ENCODE data around the gene DIDO1. TPM values are rescaled to one million over a fixed set of nuclear protein-coding genes. Genes with fewer than 3 reads are reported as not detected.

Gene DIDO1
- total RNA-seq, 1 experiment from 2014 or later, result 33.2 TPM

DNA sequence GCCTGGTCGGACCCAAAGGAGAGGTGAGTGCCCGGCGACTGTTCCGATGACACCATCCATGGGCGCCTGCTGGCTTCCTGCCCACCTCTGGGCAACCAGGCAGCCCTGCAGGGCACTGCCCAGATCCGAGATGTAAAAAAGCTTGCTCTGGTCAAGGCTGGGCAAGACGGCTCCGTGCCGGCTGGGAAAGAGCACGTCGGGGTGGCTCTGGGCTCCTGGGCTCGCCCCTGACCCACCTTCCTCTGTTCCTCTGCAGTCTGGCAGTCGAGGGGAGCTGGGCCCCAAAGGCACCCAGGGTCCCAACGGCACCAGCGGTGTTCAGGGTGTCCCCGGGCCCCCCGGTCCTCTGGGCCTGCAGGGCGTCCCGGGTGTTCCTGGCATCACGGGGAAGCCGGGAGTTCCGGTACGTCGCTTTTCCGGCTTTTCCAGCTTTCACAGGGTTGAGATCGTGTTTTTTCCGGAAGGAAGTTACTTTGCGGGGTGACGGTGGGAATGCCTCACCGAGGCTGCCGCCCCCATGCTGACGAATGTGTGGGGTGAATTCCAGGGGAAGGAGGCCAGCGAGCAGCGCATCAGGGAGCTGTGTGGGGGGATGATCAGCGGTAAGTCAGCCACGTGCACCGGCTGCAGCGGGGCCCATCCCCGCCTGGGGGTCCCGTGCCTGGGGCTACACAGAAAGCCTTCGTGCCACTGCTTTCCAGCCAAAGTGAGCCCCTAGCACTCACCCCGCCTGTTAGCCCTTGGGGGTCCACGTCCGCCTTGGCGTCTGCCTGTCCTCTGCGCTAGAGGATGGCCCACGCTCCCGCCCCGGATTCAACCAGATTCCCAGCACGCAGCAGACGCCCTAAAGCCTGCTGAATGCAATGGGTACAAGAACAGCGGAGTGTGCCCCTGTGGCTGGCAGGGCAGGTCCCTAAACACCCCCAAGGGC is 90.1 kb downstream of the DIDO1 start:
- H3K27me3 ChIP-seq (ENCODE audit: low read length), result no peaks in the 10 kb centered on the region
- POLR2A ChIA-PET (ENCODE audit: unreplicated experiment), result no interaction called here
- no peaks in the 10 kb centered on the region for H3K79me2 ChIP-seq (ENCODE audit: low read length)
- BruUV-seq (replicated peaks), result no TSS peak
- H3K9me3 ChIP-seq (ENCODE audit: low read length), result no peaks in the 10 kb centered on the region
- H3K4me2 ChIP-seq (ENCODE audit: low read length), result peak overlapping the region; percentile 76
- H3K9me2 ChIP-seq (replicated peaks; ENCODE audit: low read length), result no peaks in the 10 kb centered on the region
- peaks cover 38% of the 10 kb centered on the region for H3K4me1 ChIP-seq (ENCODE audit: insufficient read depth, low read length)
- CTCF ChIA-PET, result interaction anchor here (0.5 kb wide), 1 partner anchor 12 kb away, joined by 3 read pairs; no protein-coding TSS in a partner anchor
- peak overlapping the region; percentile 58 for H3K4me3 ChIP-seq (ENCODE audit: low read length)
- DNase-seq, result peak; percentile 53
- no peaks in the 10 kb centered on the region for H3F3A ChIP-seq (ENCODE audit: low read length, unreplicated experiment)
- H4K20me1 ChIP-seq (ENCODE audit: low read length), result no peaks in the 10 kb centered on the region
- intact Hi-C loops (cut with micrococcal nuclease), result no loop called here
- no peak for TF ChIP-seq EZH2phosphoT487 (IDR thresholded peaks at IDR 0.05; ENCODE audit: borderline replicate concordance, low read length)
- TF ChIP-seq, protein P1, sequence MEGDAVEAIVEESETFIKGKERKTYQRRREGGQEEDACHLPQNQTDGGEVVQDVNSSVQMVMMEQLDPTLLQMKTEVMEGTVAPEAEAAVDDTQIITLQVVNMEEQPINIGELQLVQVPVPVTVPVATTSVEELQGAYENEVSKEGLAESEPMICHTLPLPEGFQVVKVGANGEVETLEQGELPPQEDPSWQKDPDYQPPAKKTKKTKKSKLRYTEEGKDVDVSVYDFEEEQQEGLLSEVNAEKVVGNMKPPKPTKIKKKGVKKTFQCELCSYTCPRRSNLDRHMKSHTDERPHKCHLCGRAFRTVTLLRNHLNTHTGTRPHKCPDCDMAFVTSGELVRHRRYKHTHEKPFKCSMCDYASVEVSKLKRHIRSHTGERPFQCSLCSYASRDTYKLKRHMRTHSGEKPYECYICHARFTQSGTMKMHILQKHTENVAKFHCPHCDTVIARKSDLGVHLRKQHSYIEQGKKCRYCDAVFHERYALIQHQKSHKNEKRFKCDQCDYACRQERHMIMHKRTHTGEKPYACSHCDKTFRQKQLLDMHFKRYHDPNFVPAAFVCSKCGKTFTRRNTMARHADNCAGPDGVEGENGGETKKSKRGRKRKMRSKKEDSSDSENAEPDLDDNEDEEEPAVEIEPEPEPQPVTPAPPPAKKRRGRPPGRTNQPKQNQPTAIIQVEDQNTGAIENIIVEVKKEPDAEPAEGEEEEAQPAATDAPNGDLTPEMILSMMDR (conservative IDR thresholded peaks at IDR 0.05; ENCODE audit: low read depth, low read length), result no peak
- no peak for TF ChIP-seq EZH2 (IDR thresholded peaks at IDR 0.05; ENCODE audit: low read length, unreplicated experiment)
- H3K27ac ChIP-seq (ENCODE audit: low read length), result peak overlapping the region; percentile 15; the same call in 1 of the 2 replicates
- no peaks in the 10 kb centered on the region for H3K36me3 ChIP-seq (ENCODE audit: low read depth, low read length)
- H3K9ac ChIP-seq (ENCODE audit: low read length), result peak overlapping the region; percentile 39; the same call in 1 of the 2 replicates
- ATAC-seq, result no peak
- H2AFZ ChIP-seq (ENCODE audit: low read length), result peak overlapping the region; percentile 60

DNA sequence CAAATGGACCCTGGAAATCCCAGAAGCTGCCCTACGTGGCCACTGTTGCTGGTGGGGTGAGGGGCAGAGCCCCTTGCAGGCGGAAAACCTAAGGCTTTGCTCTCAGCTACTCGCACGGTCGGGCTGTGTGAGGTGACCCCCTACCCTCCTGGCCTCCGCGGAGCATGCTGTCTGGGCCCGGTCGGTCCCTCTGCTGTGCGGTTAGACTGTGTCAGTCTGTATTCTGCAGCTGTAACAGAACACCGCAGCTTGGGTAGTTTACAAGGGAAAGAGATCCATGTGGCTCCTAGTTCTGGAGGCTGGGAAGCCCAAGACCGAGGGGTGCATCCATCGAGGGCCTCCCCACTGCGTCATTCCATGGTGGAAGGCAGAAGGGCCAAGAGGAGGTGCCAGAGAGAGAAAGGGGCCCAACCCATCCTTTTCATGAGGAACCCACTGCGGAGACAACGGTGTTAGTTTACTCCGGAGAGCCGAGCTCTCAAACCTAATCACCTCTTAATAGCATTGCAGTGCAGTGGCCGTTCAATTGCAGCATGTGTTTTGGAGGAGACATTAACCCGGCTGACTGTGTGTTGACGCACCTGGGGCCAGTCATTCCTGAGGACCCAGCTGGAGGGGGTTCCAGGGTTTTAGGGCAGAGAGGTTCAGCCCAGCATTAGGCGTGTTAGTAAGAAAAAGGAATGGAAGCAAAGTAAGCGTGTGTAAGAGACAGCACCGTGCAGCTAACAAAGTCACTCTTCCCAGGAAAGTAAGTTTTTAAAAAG is 91.2 kb downstream of the DIDO1 start:
- peaks cover 28% of the 10 kb centered on the region for H3K4me1 ChIP-seq (ENCODE audit: insufficient read depth, low read length)
- no peak overlapping the region for H2AFZ ChIP-seq (ENCODE audit: low read length)
- no peaks in the 10 kb centered on the region for H3K9me3 ChIP-seq (ENCODE audit: low read length)
- no peaks in the 10 kb centered on the region for H3K36me3 ChIP-seq (ENCODE audit: low read depth, low read length)
- ATAC-seq, result no peak
- no peak overlapping the region for H3K9ac ChIP-seq (ENCODE audit: low read length)
- no peaks in the 10 kb centered on the region for H3F3A ChIP-seq (ENCODE audit: low read length, unreplicated experiment)
- H3K4me2 ChIP-seq (ENCODE audit: low read length), result peak overlapping the region; percentile 76; the same call in 1 of the 2 replicates
- ChIA-PET POLR2A (ENCODE audit: unreplicated experiment) (no interaction called here), CTCF (interaction anchor here (0.5 to 0.6 kb wide), 2 partner anchors 10 to 12 kb away, joined by 3 to 11 read pairs; no protein-coding TSS in a partner anchor)
- TF ChIP-seq, protein P1 (conservative IDR thresholded peaks at IDR 0.05; ENCODE audit: low read depth, low read length), result no peak
- no peak for TF ChIP-seq EZH2 (IDR thresholded peaks at IDR 0.05; ENCODE audit: low read length, unreplicated experiment)
- TF ChIP-seq EZH2phosphoT487 (IDR thresholded peaks at IDR 0.05; ENCODE audit: borderline replicate concordance, low read length), result no peak
- no TSS peak for BruUV-seq (replicated peaks)
- H4K20me1 ChIP-seq (ENCODE audit: low read length), result no peaks in the 10 kb centered on the region
- no peak overlapping the region for H3K4me3 ChIP-seq (ENCODE audit: low read length)
- no peaks in the 10 kb centered on the region for H3K9me2 ChIP-seq (replicated peaks; ENCODE audit: low read length)
- no peak for DNase-seq
- H3K27ac ChIP-seq (ENCODE audit: low read length), result no peak overlapping the region
- intact Hi-C loops (cut with micrococcal nuclease), result no loop called here
- H3K27me3 ChIP-seq (ENCODE audit: low read length), result no peaks in the 10 kb centered on the region
- no peaks in the 10 kb centered on the region for H3K79me2 ChIP-seq (ENCODE audit: low read length)

All from PC-3 (cell line).